ENCODE data around the gene MED22.

GRCh38 chr9:133385452-133385851 is 37.5 kb upstream of the MED22 start:
- TF ChIP-seq, protein P1, sequence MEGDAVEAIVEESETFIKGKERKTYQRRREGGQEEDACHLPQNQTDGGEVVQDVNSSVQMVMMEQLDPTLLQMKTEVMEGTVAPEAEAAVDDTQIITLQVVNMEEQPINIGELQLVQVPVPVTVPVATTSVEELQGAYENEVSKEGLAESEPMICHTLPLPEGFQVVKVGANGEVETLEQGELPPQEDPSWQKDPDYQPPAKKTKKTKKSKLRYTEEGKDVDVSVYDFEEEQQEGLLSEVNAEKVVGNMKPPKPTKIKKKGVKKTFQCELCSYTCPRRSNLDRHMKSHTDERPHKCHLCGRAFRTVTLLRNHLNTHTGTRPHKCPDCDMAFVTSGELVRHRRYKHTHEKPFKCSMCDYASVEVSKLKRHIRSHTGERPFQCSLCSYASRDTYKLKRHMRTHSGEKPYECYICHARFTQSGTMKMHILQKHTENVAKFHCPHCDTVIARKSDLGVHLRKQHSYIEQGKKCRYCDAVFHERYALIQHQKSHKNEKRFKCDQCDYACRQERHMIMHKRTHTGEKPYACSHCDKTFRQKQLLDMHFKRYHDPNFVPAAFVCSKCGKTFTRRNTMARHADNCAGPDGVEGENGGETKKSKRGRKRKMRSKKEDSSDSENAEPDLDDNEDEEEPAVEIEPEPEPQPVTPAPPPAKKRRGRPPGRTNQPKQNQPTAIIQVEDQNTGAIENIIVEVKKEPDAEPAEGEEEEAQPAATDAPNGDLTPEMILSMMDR (IDR thresholded peaks at IDR 0.05): no peak
- TF ChIP-seq POLR2A (IDR thresholded peaks at IDR 0.05): no peak
